GM23338 (cell line): ENCODE data around the gene UQCR11.

Experiments used
- CREB1 ChIP-seq: fragments of 250-450 bp; sonication (Bioruptor Pico); IDR thresholded peaks from 2 replicates; pipeline ENCODE4 v1.5.0; 2020; ENCODE audit warnings: low read depth, mild to moderate bottlenecking, moderate library complexity
- EZH2phosphoT487 ChIP-seq: fragments of 200-600 bp; sonication (generic); IDR thresholded peaks from one replicate; pipeline ENCODE4 v1.8.1; 2018; ENCODE audit warnings: antibody characterized with exemption; ENCODE audit not compliant: unreplicated experiment
- REST ChIP-seq: IDR thresholded peaks from one replicate; pipeline ENCODE4 v1.6.1; 2018; ENCODE audit warnings: antibody characterized with exemption; ENCODE audit not compliant: unreplicated experiment

GRCh38 chr19:1556390-1557070 lies 48.7 kb downstream of the UQCR11 start:
- TF ChIP-seq REST (no peak), CREB1 (CRISPR knock-in tag) (no peak), EZH2phosphoT487 (no peak)
